HG03108 (cell line): ENCODE measurements around the gene RCAN2.
"Not testable (repeated sequence)": the region's sequence is repeated elsewhere in the genome, so short reads cannot be mapped to it uniquely, and the experiment has no call there.

ENCODE experiments used
- ATAC-seq: cut with Tn5 transposase; IDR thresholded peaks from one replicate; pipeline ENCODE4 v1.9.1; 2021; ENCODE audit warnings: moderate library complexity; ENCODE audit not compliant: unreplicated experiment

The RCAN2 gene

DNA sequence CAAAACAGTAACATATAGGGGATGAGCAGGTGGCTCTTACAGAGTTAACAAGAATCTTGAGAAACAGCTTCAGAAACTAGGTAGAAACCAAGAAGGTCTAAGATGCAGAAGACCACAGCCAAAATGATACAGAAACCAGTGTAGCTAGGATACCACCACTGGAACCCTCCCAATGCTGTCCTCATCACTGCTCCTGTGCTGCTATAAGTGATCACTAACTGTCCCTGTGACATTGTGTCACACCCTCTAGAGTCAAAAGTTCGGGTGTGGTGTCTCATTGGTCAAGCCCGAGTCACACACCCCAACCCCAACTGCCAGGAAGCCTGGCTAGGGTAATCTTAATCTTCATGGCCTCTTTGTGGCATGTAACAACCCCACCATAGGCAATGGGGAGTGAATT, 153.1 kb downstream of the RCAN2 start:
- ATAC-seq: peak; percentile 81

DNA sequence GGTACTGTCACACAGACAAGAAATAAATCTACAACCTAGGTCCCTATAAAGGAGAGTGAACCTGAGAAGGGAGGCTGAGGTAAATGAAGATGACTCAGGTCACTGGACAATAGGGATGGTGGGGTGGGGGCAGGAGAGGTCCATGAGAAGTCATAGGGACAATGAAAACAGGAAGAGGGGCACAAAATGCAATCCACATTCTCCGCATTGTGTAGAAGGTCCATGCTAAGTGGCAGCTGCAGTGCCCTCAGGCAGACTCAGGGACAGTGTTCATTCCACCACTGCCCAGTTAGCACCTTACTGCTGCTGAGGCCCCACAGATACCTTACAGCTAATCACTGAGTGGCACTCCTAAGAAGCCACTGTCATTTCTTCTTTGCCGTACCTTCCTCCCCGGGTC, 156.8 kb downstream of the RCAN2 start:
- ATAC-seq: no peak

DNA sequence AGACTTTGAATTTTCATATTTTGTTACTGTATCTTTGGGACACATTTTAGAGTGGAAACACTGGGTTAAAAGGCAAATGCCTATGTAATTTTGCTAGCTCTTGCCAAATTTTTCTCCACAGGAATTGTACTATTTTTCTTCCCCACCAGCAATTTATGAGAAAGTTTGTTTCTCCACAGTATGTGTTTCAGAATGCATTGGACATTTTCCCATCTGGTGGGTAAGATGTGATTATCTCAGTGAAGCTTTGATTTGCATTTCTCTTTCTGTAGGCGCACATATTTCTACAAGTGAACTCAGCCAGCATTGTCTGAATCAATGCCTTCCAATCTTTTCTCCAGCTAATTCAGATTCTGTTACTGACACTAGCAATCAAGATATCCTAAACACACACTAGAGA, 157.8 kb downstream of the RCAN2 start:
- no peak for ATAC-seq

DNA sequence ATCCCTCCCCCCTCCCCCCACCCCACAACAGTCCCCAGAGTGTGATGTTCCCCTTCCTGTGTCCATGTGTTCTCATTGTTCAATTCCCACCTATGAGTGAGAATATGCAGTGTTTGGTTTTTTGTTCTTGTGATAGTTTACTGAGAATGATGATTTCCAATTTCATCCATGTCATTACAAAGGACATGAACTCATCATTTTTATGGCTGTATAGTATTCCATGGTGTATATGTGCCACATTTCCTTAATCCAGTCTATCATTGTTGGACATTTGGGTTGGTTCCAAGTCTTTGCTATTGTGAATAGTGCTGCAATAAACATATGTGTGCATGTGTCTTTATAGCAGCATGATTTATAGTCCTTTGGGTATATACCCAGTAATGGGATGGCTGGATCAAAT, 158.8 kb downstream of the RCAN2 start:
- ATAC-seq: not testable (repeated sequence)

DNA sequence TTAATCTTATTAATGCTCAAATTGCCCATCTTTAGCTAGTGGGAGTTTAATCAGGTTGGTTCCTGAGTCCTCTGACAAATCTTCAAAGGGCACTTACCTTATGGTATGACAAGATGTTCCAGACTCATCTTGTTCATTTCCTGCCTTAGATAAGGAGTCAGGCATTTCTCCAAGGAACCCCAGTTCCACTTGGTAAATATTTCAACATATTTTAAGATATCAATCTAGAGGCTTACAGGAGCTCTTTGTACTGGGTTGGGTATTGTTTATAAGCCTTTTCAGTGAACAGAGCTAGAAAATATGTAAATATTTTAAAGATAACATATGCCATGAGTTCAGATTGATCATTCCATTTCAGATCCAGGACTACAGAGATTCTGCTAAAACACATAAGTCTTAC, 159.8 kb downstream of the RCAN2 start:
- no peak for ATAC-seq

DNA sequence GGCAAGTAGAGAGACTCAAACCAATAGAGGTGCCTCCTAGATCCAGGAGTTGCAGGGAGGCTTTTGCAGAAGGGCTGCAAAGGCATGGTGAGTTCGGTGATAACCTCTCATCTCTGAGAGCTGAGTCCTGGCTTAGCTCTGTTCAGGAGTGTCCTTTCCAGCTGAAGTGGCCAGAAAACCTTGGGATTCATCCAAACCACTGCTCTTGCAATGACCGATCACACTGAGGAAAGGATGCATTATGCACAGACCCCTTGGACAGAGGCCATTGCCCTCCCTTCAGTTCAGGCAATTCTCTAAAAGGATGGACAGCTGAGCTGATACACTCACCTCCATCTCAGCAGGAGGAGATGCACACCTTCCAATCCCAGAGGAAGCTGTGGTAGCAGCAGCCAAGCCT, 161.7 kb downstream of the RCAN2 start:
- no peak for ATAC-seq

DNA sequence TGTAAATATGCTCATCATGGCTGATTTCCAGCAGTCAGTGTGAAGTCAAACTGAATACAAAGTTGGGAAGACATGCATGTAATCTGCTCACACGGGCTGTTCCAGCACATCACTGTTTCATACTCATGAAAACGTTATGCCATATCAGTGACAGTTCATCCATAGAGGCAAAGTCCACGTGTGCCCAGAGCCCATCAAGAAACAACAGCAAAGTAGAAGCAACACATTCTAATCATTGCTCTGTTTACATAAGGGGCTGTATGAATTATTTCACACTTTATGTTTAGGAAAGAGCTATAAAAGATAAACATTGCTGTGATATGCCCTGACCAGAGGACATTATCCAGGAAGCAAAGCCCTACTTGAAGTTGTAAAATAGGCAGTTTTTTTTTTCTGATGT, 163.5 kb downstream of the RCAN2 start:
- ATAC-seq: no peak

DNA sequence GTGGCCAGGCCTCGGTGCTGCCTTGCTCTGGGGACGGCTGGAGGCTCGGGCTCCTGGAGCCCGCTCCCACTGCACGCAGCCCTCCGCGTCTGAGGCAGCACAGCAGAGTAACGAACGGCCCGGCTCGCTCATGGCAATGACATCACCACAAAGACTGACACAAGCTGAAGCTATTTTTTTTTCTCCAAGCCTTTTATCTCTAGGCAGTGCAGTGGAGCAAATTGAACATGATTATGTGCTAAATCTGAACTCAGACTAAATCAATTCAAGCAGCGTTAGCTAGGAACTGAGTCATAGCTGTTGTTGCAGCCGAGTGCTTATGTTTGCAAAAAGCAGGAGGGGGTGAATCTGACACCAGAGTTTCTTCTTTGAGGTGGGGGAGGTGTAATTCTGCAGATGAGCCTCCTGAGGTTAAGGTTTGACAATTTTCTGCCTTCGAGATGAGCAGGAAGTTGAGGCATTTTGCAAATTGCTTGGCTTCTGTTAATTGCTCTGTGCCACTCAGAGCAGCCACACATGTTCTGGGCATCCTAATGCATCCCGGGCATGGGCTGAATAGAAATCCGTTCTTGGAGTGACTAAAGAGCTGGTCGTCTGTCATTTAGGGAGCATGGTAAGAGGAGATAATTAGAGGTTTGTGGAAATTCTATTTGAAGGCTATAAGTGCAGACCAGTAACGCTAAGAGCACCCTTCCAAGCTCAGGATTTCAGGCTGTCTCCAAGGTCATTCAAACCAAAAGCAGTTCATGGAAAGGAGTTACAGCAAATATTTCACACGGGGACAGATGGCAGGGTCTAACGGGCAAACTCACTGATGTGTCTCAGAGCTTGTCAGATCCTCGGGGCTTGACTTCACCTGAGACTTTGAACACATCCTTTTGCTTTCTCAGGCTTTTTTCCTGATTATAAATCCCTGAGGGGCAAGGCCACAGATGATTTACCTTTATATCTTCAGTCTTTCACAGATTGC, 165.4 kb downstream of the RCAN2 start:
- ATAC-seq: no peak

DNA sequence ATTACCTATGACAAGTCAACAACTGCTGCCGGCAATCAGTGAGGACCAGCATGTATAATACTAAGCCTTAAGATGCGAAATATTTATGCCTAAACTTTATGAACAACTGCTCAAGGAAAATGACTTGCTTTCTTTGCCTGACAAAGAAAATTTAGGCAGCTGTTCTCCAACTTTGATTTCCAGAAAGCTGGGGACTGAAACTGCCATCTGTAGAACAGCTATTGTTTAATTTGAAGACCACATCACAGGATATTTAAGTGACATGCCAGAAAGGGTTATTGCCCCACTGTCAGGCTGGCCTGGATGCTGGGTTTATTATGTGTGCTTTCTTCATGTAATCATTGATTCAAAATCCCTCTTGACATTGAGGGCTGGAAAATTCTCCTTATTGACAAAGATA, 166.5 kb downstream of the RCAN2 start:
- no peak for ATAC-seq

DNA sequence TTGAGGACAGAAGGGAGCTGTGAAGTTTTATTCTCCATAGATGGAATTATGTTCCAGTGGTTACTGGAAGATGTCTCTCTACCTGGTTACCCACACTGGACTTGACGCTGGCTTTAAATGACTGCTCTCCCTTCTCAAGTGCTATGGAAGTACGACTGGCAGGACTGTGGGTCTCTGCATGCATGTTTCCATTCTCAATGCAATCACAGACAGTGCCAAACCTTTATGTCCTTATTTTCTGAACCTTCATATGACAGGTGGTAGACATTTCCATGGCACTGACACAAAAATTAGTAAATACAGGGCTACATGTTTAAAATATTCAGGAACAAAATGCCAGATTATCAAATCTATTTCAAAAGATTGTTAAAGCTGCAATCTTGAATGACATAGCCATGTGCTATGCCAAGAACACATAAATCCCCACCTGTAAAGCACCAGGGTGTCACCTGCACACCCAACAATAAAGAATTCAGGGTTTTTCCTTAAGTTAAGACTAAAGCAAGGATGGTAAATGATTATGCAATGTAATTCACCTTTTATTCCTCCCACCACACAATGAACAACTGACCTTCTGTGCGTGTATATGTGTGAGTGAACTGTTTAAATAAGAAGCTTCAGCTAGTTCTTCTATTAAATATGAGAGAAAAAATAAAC, 167.2 kb downstream of the RCAN2 start:
- ATAC-seq: no peak

DNA sequence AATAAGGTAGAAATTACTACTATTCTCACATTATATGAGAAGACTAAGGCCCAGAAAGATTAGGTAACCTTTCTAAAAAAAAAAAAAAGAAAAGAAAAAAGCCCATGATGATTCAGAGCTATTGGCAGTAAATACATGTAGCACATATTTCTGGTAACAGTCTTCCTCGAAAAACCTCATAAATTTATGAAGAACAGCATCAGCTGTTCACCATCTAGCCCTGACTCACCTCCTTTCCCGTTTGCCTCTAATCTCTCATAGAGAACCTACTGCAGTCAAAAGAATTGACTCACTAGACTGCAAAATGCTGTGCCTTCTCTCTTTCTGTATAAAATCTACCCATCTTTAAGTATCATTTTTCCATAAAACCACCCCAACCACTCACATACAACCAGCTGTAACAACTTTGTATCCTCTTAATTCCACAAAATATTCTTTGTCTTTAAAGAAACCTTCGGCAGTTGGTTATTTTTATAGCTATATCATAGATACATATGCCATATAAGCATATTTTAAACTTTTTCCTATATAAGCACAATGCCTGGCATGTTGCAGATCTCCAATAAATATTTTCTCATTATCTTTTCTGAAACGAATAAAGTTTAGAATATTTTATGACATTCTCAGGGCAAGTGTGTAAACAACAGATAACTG, 167.8 kb downstream of the RCAN2 start:
- ATAC-seq: no peak

DNA sequence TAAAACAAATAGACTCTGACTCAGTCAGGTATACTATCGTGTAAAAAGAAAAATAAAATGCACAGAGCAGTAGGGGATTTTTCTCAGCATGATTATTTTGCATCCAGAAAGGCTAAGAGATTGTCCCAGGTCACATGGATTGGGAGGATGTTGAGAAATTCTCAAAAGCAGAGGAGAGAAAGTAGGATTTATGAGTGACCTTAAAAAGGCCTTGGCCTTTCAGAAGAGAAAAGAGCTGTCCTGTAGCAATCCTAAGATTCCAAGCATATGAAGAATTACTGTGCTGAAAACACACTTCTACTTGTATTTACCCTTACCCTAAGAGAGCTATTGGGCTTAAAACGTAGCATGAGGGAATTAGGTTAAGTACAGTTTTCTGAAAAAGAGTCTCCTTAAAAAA, 170.7 kb downstream of the RCAN2 start:
- ATAC-seq: no peak

DNA sequence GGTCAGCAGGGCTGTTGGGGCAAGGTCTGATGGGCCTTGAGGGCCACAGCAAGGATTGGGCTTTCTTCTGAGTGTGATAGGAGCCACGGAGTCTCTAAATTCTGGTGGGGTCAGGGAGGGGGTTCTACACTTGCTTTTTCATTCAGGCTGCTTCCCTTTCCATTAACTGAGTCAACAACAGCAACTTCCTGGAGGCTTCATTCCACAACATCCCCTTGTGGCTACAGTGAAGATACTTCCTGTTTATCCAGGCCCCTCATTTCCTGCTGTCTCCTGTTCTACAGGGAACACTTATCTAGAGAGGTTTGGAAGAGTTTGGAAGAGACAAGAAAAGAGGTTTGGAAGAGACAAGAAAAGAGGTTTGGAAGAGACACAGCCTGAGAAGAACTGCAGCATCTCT, 175.7 kb downstream of the RCAN2 start:
- ATAC-seq: no peak

DNA sequence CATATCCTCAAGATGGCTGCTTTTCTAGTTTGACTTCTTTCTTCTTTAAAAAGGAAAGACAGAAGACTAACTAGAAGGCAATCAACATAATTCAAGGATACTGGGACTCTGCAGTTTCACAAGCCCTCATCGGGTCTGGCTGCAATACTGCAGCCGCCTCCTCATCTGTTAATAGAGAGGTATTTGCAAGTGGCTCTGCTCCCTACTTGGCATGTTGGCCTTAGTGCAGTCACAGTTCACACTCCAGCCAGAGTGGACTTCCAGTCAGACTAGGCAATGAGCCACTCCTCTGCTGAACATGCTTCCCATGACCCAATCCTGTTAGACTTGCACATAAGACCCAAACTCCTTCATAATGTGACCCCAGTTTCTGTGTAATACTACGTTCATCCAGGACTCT, 178.6 kb downstream of the RCAN2 start:
- no peak for ATAC-seq

DNA sequence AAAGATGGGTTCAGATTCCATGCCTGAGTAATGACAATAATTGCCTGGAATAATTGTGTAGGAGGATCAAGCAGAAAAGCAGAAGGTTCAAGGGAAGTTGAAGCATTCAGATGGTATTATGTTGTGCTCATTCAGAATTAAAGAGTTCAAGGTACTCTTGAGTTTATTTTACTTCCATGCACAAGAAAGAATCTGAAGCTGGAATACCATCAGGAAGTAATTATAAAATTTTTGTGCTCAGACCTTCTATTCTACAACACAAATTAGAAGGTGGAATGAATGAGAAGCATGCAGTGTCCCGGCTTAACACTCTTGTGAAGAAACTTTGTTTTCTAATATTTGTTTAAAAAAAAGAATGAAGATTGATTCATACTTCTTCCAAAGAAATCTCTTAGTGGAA, 181.1 kb downstream of the RCAN2 start:
- no peak for ATAC-seq

DNA sequence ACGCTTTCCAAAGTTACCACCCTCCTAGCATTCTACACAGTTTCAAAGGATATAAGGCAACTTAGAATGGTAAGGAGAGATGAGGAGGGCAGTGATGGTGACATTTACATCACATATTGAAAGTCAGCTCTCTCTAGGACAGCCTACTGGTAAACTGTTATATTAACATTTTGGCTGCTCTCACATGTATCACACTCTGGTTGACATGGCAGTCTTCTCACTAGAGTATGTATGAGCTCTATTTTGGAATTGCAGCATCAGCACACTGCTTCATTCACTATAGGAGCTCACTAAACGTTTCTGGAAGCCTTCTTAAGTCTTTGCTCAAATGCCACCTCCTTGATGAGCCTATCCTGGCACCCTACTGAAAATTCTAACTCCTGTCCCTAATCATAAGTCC, 184.8 kb downstream of the RCAN2 start:
- no peak for ATAC-seq

DNA sequence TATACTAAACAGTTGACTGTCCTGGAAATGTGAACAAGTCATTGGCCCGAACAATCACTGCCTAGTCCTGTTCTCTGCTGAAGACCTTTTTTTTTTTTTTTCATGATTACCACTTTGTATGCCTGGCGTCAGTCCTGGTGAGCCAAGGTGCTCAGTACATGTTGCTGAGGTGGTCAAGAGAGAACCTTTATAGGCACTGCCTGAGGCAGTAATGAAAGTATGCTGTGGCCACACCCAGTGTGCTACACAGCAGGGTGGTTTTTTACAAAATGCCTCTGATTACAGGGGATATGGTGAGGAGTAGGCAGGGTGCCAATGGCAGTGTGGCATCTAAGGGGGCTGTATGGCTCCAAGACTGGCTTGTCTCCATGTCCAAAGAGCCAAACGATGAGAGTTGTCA, 185.4 kb downstream of the RCAN2 start:
- ATAC-seq: no peak

DNA sequence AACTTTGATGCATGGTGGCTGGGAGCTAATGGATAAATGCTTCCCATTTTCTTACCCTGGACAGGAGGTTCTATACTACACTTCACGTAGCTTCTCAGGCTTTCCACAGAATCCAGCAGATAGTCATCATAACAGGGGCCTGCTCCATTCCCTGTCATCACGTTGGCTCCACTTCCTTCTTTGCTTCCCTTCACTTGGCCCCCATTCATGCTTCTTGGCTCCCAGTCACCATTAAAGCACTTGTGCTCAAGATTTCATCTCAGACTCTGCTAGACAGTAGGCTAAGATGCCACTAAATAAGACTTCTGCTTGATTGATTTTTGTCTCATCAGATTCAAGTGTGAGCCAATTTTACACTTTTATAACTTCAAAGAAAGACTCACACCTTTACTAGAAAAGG, 186.0 kb downstream of the RCAN2 start:
- ATAC-seq: no peak

DNA sequence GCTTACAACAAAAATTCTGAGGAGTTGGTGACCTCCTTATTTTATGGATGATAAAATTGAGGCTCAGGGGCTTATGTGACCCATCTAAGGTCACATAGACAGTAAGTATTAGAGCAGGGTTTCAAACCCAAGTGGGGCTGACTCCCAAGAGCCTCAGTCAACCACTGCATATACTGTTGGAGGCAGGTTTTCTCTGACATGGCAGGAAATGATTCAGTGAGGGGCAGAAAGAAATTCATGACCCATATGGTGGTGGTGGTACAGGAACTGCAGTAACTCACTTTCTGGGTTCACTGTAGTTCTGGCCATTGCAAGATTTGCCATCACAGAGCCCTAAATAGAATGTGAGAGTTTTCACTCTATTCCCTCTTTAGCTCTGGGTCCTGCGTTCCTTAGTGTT, 188.4 kb downstream of the RCAN2 start:
- ATAC-seq: no peak

DNA sequence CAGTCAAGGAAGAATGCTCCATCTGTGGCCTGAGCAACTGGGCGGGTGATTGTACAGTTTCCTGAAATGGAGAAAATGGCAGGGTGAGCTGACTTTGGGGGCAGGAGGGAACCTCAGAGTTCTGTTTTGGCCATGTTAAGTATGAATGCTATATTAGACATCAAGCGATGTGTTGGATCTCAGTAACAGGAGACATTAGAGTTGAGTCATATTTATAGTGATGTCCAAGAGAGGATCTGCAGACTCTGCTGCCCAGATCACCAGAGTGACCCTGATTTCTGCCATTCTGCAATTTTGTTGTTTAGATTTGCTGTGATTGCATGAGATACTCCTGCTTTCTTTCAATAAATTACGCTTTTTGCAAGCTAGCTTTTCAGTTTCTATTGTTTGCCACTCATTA, 189.1 kb downstream of the RCAN2 start:
- no peak for ATAC-seq

DNA sequence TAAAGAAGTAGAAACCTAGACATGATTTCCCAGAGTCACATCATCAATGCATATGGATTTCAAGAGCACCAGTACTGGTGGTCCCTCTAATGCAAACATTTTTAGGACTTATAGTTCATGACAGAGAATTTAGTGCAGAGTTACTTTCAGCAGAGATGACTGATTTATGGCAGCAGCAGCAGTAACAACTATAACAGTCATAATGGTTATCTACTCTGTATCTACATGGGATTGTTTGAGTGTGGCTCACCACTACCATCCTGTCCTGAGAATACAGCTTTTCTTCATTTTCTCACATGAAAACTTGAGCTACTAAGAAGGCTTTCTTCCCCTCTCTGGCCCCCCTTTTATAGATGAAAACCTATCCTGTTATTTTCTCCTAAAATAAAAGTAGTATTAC, 192.0 kb downstream of the RCAN2 start:
- no peak for ATAC-seq

DNA sequence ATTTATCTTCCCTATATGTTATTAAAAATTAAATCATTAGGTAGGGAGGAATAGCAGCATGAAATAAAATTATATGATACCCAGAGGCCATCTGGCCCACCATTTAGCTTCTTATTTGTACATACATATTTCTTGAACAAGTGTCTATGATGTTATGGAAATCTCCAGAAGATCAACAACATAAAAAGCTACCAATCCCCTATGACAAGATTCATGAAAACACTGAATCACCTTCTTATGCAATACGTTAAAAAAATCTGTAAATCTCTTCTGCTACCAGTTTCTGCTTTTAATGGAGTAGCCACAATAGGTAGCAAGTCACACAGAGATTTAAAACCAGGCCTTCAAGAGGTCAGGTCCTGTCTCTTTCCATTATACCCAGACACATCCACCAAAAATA, 194.7 kb downstream of the RCAN2 start:
- ATAC-seq: no peak
